GM11168 (cell line): Measurements from ENCODE around the gene ZBTB25.

Source experiments
- in situ Hi-C: fragments of 300-500 bp; cut with MboI; formaldehyde crosslinking; loops from one replicate; pipeline ENCODE4 v1.12.0; 2022; ENCODE audit warnings: low sequenced_read_pairs; ENCODE audit not compliant: unreplicated experiment

The ZBTB25 gene

GRCh38 chr14:64407329-64407728 is 96.3 kb downstream of the ZBTB25 start:
- in situ Hi-C loops = no loop called here

DNA sequence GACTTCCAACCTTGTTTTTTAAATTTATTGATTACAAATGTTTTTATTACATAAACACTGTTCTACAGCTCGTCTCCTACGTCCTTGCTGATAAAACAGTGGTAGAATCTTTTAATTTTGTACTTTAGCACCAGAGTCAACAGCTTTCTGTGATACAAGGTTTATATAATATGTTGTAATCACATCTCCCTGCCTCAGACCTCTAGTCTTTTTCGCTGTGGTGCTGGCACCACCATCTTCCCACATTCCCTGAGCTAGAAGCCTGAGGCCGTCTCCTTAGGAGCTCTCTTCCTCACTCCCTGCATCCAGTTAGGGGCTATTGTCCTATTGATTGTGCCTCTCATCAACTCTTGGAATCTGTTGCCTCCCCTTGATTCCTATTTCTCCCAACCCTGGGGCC is 98.3 kb downstream of the ZBTB25 start:
- in situ Hi-C loops = no loop called here

GRCh38 chr14:64401949-64402348 is 101.7 kb downstream of the ZBTB25 start:
- in situ Hi-C loops = no loop called here

DNA sequence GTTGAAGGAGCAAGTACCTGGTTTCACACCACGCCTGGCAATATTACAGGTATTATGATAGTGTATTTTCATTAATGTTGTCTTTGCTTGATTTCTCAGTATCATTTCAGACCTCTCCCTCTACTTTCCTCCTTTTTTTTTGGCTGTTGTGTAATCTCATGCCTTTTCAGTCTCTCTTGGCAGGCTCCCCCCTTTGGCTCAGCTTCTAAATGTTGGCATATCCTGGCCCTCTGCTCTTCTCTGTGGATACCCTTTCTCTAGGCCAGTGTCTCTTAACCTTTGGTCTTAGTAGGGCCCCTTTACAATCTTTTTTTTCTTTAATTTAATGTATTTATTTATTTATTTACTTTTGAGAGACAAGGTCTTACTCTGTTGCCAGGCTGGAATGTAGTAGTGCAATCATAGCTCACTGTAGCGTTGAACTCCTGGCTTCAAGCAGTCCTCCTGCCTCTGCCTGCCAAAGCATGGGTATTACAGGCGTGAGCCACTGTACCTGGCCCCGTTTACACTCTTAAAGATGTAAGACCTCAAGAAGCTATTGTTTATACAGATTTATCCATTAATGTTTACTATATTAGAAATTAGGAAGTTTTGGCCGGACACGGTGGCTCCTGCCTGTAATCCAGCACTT is 102.7 kb downstream of the ZBTB25 start:
- in situ Hi-C loops = no loop called here
